ENCODE results near the gene MFNG. TPM values are rescaled to one million over a fixed set of nuclear protein-coding genes. Genes with fewer than 3 reads are reported as not detected.

The MFNG gene
- total RNA-seq, 1 donor from 2014 or later = 0.54 TPM

- H3K27me3 ChIP-seq (ENCODE audit: control insufficient read depth, insufficient read depth, low read length) = no peaks in the 10 kb centered on the region
- TF ChIP-seq, protein P1, sequence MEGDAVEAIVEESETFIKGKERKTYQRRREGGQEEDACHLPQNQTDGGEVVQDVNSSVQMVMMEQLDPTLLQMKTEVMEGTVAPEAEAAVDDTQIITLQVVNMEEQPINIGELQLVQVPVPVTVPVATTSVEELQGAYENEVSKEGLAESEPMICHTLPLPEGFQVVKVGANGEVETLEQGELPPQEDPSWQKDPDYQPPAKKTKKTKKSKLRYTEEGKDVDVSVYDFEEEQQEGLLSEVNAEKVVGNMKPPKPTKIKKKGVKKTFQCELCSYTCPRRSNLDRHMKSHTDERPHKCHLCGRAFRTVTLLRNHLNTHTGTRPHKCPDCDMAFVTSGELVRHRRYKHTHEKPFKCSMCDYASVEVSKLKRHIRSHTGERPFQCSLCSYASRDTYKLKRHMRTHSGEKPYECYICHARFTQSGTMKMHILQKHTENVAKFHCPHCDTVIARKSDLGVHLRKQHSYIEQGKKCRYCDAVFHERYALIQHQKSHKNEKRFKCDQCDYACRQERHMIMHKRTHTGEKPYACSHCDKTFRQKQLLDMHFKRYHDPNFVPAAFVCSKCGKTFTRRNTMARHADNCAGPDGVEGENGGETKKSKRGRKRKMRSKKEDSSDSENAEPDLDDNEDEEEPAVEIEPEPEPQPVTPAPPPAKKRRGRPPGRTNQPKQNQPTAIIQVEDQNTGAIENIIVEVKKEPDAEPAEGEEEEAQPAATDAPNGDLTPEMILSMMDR (IDR thresholded peaks at IDR 0.05; ENCODE audit: insufficient read depth, low read length, poor library complexity, severe bottlenecking) = no peak
- DNase-seq (ENCODE audit: low read depth) = no peak
These were observed 59.5 kb downstream of the MFNG start for GRCh38 chr22:37426706-37427134.

DNA sequence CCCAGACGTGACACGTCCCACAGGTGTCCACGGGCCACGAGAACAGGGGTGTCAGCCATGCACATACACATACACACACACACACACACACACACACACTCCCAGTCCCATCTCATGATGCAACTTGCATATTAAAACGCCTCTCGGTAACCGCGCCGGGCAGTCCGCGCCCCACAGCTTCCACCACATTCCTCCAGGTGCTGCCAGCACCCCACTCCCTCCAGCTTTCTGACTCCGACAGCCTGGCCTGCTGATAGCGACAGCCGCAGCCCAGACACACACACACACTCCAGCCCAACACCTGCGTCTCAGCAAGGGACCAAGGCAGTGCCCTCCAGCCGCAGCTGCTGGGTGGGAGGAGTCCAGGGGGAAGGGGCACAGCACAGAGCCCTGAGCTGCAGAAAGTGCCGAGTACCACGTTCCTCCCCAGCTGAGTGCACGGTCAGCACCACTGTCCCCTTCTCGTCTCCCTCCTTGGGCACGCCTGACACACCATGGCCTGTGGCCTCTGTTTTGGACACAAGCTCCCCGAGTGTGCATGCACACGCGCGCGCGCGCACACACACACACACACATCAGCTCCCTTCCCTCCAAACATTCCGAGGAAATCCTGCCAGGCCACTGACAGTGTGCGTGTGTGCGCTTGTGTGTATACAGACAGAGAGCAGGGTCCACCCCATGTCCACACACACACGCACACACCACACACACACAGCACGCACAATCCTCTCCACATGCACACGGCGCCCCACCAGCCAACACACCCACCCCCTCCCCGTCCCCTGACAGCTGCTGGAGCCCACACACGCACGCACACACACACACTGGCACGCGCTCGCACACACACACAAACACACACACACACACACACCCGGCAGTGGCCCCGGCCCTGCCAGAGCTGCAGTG, 60.1 kb downstream of the MFNG start:
- TF ChIP-seq, protein P1 (IDR thresholded peaks at IDR 0.05; ENCODE audit: insufficient read depth, low read length, poor library complexity, severe bottlenecking) = no peak
- DNase-seq (ENCODE audit: low read depth) = no peak
- H3K4me3 ChIP-seq (ENCODE audit: low read depth, low read length) = peak overlapping the region; percentile 79
- H3K36me3 ChIP-seq (ENCODE audit: control insufficient read depth, insufficient read depth, low read length) = no peaks in the 10 kb centered on the region
- H3K27me3 ChIP-seq (ENCODE audit: control insufficient read depth, insufficient read depth, low read length) = no peaks in the 10 kb centered on the region

More at GRCh38 chr22:37426706-37427134, 59.5 kb downstream of the MFNG start:
- Histone ChIP-seq H3K4me3 (ENCODE audit: low read depth, low read length) (peak overlapping the region; percentile 79), H3K36me3 (ENCODE audit: control insufficient read depth, insufficient read depth, low read length) (no peaks in the 10 kb centered on the region)

- no peak for DNase-seq (ENCODE audit: low read depth)
- Histone ChIP-seq H3K4me3 (ENCODE audit: low read depth, low read length) (no peak overlapping the region), H3K36me3 (ENCODE audit: control insufficient read depth, insufficient read depth, low read length) (no peaks in the 10 kb centered on the region), H3K27me3 (ENCODE audit: control insufficient read depth, insufficient read depth, low read length) (no peaks in the 10 kb centered on the region)
- TF ChIP-seq, protein P1 (IDR thresholded peaks at IDR 0.05; ENCODE audit: insufficient read depth, low read length, poor library complexity, severe bottlenecking) = no peak
These were observed 60.8 kb downstream of the MFNG start for GRCh38 chr22:37425369-37425768.

DNA sequence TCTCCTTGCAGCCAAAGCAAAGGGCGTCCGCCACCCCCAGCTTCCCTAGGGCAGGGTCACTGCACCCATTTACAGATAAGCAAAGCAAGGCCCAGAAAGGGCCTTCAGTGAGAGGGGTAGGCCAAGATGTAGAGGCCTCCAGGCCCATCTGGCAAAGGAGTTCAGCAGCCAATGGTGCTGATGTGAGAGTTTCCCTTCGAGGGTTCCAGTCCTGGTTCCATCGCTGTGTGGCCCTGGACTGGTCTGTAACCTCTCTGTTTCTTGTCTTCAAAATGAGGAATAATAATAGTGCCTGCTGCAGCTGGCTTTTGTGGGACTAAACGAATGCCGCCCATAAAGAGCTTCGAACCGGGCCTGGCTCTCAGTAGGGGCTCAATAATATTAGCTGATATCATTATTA, 62.9 kb downstream of the MFNG start:
- Histone ChIP-seq H3K27me3 (ENCODE audit: control insufficient read depth, insufficient read depth, low read length) (no peaks in the 10 kb centered on the region), H3K36me3 (ENCODE audit: control insufficient read depth, insufficient read depth, low read length) (no peaks in the 10 kb centered on the region), H3K4me3 (ENCODE audit: low read depth, low read length) (no peak overlapping the region)
- DNase-seq (ENCODE audit: low read depth) = no peak
- TF ChIP-seq, protein P1 (IDR thresholded peaks at IDR 0.05; ENCODE audit: insufficient read depth, low read length, poor library complexity, severe bottlenecking) = no peak

DNA sequence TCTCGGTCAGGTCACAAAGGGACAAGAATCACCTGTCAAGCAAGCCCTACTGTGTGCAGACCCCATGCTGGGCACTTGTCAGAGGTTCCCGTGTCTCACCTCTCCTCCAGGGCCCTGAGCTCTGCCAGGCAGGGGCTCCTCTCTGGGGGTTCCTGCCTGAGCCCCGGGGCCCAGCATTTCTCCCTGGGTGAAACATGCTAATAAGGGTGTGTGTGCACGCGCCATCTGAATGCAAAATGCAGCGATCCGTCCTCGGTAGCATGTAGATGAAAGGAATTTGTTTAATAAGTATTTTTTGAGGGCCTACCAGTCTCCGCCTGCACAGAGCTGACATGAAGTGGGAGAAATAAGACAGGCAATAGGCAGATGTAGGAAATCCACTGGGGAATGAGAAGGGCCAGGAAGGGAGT, 64.7 kb downstream of the MFNG start:
- H3K4me3 ChIP-seq (ENCODE audit: low read depth, low read length) = no peak overlapping the region
- H3K36me3 ChIP-seq (ENCODE audit: control insufficient read depth, insufficient read depth, low read length) = no peaks in the 10 kb centered on the region
- TF ChIP-seq, protein P1 (IDR thresholded peaks at IDR 0.05; ENCODE audit: insufficient read depth, low read length, poor library complexity, severe bottlenecking) = no peak
- no peak for DNase-seq (ENCODE audit: low read depth)
- H3K27me3 ChIP-seq (ENCODE audit: control insufficient read depth, insufficient read depth, low read length) = no peaks in the 10 kb centered on the region

Measured in kidney epithelial cell (primary cell).